DOHH2 (cell line): ENCODE results near the gene PLAAT3.
"Not testable (repeated sequence)": the region's sequence is repeated elsewhere in the genome, so short reads cannot be mapped to it uniquely, and the experiment has no call there.

Experiments
- H3F3A ChIP-seq: fragments of 200-600 bp; sonication (generic), shearing (Covaris generic); 2 replicates; pipeline ENCODE4 v1.6.0; 2016; ENCODE audit warnings: antibody characterized with exemption, mild to moderate bottlenecking; ENCODE audit not compliant: control insufficient read depth, insufficient read depth
- H3K27ac ChIP-seq: fragments of 200-600 bp; sonication (generic); 2 replicates; pipeline ENCODE4 v1.5.1; 2014; ENCODE audit warnings: low read depth, mild to moderate bottlenecking, low read length, moderate library complexity
- H3K27me3 ChIP-seq: fragments of 200-600 bp; sonication (generic); 2 replicates; pipeline ENCODE4 v1.6.1; 2014; ENCODE audit warnings: mild to moderate bottlenecking, low read length, mixed read lengths; ENCODE audit not compliant: control insufficient read depth
- H3K36me3 ChIP-seq: fragments of 200-600 bp; sonication (generic); 2 replicates; pipeline ENCODE4 v1.6.1; 2014; ENCODE audit warnings: mild to moderate bottlenecking, low read length, moderate library complexity, mixed read lengths; ENCODE audit not compliant: control insufficient read depth
- H3K4me1 ChIP-seq: fragments of 200-600 bp; sonication (generic); 2 replicates; pipeline ENCODE4 v1.6.1; 2014; ENCODE audit warnings: mild to moderate bottlenecking, low read length, mixed read lengths; ENCODE audit not compliant: control insufficient read depth
- H3K4me2 ChIP-seq: fragments of 200-600 bp; sonication (generic); 2 replicates; pipeline ENCODE4 v1.6.0; 2014; ENCODE audit warnings: mild to moderate bottlenecking, low read length, moderate library complexity
- H3K4me3 ChIP-seq: fragments of 200-600 bp; sonication (generic); 2 replicates; pipeline ENCODE4 v1.5.1; 2014; ENCODE audit warnings: mild to moderate bottlenecking, low read length, mixed read lengths
- H3K79me2 ChIP-seq: fragments of 200-600 bp; sonication (generic); 2 replicates; pipeline ENCODE4 v1.6.1; 2014; ENCODE audit warnings: mild to moderate bottlenecking, low read length, mixed read lengths; ENCODE audit not compliant: control insufficient read depth
- H3K9me2 ChIP-seq: fragments of 200-600 bp; sonication (generic); replicated peaks from 2 replicates; pipeline ENCODE4 v1.6.1; 2014; ENCODE audit warnings: mild to moderate bottlenecking, low read length, mixed read lengths; ENCODE audit not compliant: control insufficient read depth
- H3K9me3 ChIP-seq: fragments of 200-600 bp; sonication (generic); 2 replicates; pipeline ENCODE4 v1.6.1; 2014; ENCODE audit warnings: antibody characterized with exemption, low read length, mixed read lengths; ENCODE audit not compliant: control insufficient read depth, insufficient read depth
- H4K20me1 ChIP-seq: fragments of 200-600 bp; sonication (generic); 2 replicates; pipeline ENCODE4 v1.6.0; 2014; ENCODE audit warnings: low read depth, mild to moderate bottlenecking, antibody characterized with exemption, low read length, moderate library complexity; ENCODE audit not compliant: control insufficient read depth, insufficient read depth
- CTCF ChIP-seq: fragments of 200-600 bp; sonication (generic); IDR thresholded peaks from one replicate; pipeline ENCODE4 v1.5.1; 2014; ENCODE audit warnings: antibody characterized with exemption, mild to moderate bottlenecking, low read depth, low read length; ENCODE audit not compliant: poor library complexity, severe bottlenecking
- EZH2phosphoT487 ChIP-seq: fragments of 200-600 bp; sonication (generic); IDR thresholded peaks from 2 replicates; pipeline ENCODE4 v1.6.1; 2017; ENCODE audit warnings: borderline replicate concordance, mild to moderate bottlenecking, antibody characterized with exemption, low read length, moderate library complexity, mixed read lengths

PLAAT3 gene

DNA sequence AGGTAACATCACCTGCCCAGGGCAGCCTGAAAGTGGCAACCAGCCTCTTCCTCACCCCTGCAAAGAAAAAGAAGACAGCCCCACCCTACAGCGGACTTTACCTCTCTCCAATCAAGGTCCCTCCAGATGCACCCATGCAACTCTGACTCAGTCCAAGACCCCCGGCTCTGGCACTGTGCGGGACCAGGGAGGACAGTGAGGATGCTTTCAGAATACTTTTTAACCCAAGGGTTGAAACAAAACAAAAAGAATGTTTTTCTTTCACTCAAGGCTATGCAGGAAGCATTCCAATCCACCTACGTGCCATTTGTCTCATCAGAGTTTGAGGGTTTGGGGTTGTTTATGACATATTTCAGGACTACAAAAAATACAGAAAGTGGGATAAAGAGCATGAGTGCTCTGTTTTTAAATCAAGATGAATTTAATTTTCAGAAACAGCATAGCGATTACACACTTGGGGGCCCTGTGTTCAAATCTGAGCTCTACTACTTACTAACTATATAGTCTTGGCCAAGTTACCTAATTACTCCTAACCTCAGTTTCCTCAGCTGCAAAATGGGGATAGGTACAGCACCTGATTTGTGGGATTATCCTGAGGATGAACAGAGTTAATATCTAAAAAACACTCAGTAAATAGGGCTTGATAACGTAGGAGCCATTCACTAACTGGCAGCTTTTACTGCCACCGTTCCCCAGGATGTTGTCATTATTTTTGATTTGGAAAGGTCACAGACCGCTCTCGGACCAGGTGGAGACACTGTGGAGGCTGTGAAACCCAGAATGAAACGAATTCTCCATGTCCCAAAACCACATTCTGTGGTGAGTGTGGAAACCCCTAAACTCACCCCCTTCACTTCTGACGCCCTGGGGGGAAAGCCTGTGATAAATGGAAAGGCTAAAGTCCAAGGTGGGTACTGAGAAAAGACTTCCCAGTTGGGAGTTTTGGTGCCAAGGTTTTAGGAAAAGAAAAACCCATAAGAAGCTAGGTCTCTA lies 5.6 kb downstream of the PLAAT3 start:
- peaks cover 2% of the 10 kb centered on the region for H3K4me1 ChIP-seq
- H3K27ac ChIP-seq, result no peak overlapping the region
- no peak overlapping the region for H3K4me3 ChIP-seq
- H3K27me3 ChIP-seq, result peaks cover 20% of the 10 kb centered on the region
- no peaks in the 10 kb centered on the region for H3K9me2 ChIP-seq
- no peaks in the 10 kb centered on the region for H3F3A ChIP-seq
- H3K9me3 ChIP-seq, result no peaks in the 10 kb centered on the region
- no peaks in the 10 kb centered on the region for H4K20me1 ChIP-seq
- H3K4me2 ChIP-seq, result no peak overlapping the region
- H3K79me2 ChIP-seq, result no peaks in the 10 kb centered on the region
- H3K36me3 ChIP-seq, result no peaks in the 10 kb centered on the region
- TF ChIP-seq EZH2phosphoT487, result no peak

DNA sequence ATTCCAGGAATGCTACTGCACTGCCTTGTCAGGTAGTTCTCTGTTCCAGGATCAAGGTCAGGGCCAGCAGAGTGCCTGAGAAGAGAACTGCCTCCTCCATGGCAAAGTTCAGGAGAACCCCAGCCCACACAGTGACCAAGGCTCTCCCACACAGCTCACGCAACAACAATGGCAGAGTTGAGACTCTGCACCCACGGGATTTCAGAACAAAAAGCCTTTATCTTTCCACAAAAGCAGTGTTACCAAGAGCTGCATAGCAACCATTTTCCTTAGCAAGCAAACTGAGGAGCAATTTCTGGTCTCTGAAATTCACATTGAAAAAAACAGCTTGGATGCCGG lies 11.1 kb downstream of the PLAAT3 start:
- Histone ChIP-seq H3K27me3 (no peaks in the 10 kb centered on the region), H3K4me2 (no peak overlapping the region), H3K4me3 (no peak overlapping the region), H3K4me1 (no peaks in the 10 kb centered on the region), H3K27ac (no peak overlapping the region), H3K9me2 (no peaks in the 10 kb centered on the region), H3K36me3 (no peaks in the 10 kb centered on the region), H3K79me2 (no peaks in the 10 kb centered on the region), H4K20me1 (no peaks in the 10 kb centered on the region), H3K9me3 (no peaks in the 10 kb centered on the region), H3F3A (no peaks in the 10 kb centered on the region)
- TF ChIP-seq EZH2phosphoT487, result no peak
- no peak for TF ChIP-seq CTCF

DNA sequence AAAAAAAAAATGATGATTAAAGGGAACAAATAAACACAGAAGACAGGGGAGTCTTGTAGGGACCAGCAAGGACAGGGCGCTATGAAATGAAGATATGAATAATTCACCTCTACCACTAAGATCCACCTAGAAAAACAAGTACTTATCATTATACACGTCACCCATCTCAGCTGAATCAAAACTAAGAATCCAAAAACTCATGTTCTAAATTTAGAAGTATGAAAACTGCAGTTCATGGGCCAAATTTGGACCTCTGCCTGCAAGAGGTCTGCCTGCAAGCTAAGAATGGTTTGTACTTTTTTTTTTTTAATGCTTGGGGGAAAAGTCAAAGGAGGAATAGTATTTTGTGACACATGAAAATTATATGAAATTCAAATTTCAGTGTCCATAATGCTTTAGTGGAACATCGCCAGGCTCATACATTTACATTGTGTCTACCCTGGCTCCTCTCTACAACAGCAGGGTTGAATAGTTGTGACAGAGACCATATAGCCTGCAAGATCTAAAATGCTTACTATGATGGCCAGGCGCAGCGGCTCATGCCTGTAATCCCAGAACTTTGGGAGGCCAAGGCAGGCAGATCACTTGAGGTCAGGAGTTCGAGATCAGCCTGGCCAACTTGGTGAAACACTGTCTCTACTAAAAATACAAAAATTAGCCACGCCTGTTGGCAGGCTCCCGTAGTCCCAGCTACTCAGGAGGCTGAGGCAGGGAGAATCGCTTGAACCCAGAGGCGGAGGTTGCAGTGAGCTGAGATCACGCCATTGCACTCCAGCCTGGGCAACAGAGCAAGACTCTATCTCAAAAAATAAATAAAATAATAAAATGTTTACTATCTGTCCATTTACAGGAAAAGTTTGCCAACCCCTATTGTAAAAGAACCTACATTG lies 11.7 kb downstream of the PLAAT3 start:
- H3K4me1 ChIP-seq, H3K27me3 ChIP-seq, H4K20me1 ChIP-seq, H3K9me2 ChIP-seq, H3F3A ChIP-seq, H3K79me2 ChIP-seq, H3K4me2 ChIP-seq, H3K36me3 ChIP-seq, H3K4me3 ChIP-seq, H3K27ac ChIP-seq, H3K9me3 ChIP-seq: not testable (repeated sequence)

GRCh38 chr11:63599211-63600122 lies 14.8 kb downstream of the PLAAT3 start:
- no peaks in the 10 kb centered on the region for H3K36me3 ChIP-seq
- no peaks in the 10 kb centered on the region for H3K9me3 ChIP-seq
- no peaks in the 10 kb centered on the region for H3K4me1 ChIP-seq
- no peaks in the 10 kb centered on the region for H3K79me2 ChIP-seq
- no peaks in the 10 kb centered on the region for H3K9me2 ChIP-seq
- H3K4me2 ChIP-seq, result no peak overlapping the region
- no peaks in the 10 kb centered on the region for H3K27me3 ChIP-seq
- H4K20me1 ChIP-seq, result no peaks in the 10 kb centered on the region
- no peak for TF ChIP-seq EZH2phosphoT487
- TF ChIP-seq CTCF, result no peak
- no peaks in the 10 kb centered on the region for H3F3A ChIP-seq
- H3K4me3 ChIP-seq, result no peak overlapping the region
- no peak overlapping the region for H3K27ac ChIP-seq
